ENCODE data around the gene AXIN1.

DNA sequence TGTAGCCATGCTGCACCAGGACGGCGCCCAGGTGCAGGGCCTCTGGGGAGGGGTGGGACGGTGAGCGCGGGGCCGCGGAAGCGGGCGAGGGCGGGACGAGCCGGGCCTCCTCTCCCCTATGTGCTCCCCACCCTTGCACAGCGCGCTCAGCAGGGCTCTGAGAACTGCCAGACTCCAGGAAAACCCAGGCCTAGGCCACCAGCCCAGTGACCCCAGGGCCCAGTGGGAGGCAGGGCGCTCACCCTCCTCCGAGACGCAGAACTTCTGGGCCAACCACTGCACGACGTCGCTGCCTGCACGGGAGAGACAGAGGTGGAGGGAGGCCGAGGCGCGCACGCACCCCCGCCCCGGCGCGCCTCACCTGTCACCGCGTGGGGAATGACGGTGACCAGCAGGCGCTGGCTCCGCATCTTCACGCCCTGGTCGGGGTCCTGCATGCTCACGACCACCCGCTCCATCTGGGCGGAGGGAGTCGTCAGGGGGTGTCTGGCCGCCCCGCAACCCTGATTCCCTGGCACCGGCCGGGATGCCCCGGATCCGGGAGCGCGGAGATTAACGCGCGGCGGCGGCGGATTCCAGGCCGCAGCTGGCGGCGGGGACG, 77.4 kb downstream of the AXIN1 start:
- TF ChIP-seq CTCF (conservative IDR thresholded peaks at IDR 0.05 in 1 of 2, IDR thresholded peaks at IDR 0.05 in 1 of 2; ENCODE audit: low read depth in 1 of 2, low read length in 2 of 2) (no peak), EZH2 (IDR thresholded peaks at IDR 0.05; ENCODE audit: low read length, missing control alignments) (no peak)
